Subcutaneous adipose tissue (tissue), 4 donors: ENCODE results near the gene ZP2. TPM values are rescaled to one million over a fixed set of nuclear protein-coding genes. Genes with fewer than 3 reads are reported as not detected.

ENCODE experiments used
- CTCF ChIP-seq: fragments of 450-650 bp; IDR thresholded peaks from one replicate; pipeline ENCODE4 v1.5.1; 2016; ENCODE audit warnings: low read depth, mild to moderate bottlenecking, control low read depth, antibody characterized with exemption, moderate library complexity
- total RNA-seq, 4 donors: library from RNA; depleted of rRNA; stranded (reverse); fragments of >200 nt; gene quantifications; one replicate each; pipeline ENCODE4 v1.1.0, GENCODE V29; 2016

ZP2 gene
- total RNA-seq, 4 donors from 2014 or later, result not detected

- no peak for TF ChIP-seq CTCF
Observed at GRCh38 chr16:21226749-21227148, 15.4 kb upstream of the ZP2 start.

- TF ChIP-seq CTCF, result no peak
Observed at GRCh38 chr16:21224800-21225199, 13.4 kb upstream of the ZP2 start.

DNA sequence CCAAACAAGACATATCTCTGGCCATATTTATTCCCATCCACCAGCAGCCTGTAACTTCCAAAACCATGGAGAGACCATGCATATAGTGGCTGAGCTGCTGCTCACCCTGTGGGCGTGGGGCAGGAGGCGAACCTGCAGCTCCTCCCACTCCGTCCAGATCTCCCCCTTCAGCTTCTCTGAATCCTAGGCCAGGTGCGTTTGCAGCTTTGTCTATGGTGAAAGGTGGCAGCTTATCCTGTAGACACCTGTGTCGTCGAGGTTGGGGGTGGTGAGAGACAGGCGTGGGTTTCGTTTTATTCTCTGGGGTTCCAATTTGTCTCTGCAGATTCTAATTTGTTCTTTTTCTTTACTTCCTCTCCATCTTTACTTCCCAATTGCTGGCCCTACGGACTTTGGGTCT, 12.4 kb upstream of the ZP2 start:
- no peak for TF ChIP-seq CTCF

DNA sequence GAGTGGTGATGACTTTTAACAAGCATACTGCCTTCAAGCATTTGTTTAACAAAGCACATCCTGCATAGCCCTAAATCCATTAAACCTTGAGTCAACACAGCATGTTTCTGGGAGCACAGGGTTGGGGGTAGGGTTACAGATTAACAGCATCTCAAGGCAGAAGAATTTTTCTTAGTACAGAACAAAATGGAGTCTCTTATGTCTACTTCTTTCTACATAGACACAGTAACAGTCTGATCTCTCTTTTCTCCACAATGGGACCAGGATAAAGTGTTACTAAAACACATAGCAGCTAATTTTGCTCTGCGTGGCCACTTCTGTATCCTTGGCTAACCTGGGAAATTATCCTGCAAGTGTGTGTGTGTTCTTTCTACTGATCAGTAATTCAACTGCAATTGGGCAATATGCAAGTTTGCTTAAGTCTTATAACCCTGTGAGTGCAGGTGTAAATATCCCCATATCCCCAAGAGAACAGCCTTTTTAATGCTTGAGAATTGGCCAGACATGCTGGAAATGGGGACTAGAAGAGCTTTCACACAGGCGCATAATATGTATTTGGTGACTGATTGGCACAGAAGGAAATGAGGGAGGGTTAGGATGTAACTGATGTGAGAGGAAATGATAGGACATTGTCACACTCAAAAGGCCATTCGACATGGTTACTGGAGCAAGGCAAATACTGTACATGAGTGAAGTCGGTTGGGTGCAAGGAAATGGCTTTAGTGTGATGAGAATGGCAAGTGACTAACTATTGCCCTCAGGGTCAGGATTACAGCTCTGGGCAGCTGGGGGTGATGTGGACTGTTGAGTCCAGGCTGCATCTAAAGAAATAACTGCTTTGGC, 11.3 kb upstream of the ZP2 start:
- TF ChIP-seq CTCF, result no peak

- TF ChIP-seq CTCF, result no peak
Observed at GRCh38 chr16:21219551-21219950, 8.2 kb upstream of the ZP2 start.

- no peak for TF ChIP-seq CTCF
Observed at GRCh38 chr16:21218153-21218552, 6.8 kb upstream of the ZP2 start.

DNA sequence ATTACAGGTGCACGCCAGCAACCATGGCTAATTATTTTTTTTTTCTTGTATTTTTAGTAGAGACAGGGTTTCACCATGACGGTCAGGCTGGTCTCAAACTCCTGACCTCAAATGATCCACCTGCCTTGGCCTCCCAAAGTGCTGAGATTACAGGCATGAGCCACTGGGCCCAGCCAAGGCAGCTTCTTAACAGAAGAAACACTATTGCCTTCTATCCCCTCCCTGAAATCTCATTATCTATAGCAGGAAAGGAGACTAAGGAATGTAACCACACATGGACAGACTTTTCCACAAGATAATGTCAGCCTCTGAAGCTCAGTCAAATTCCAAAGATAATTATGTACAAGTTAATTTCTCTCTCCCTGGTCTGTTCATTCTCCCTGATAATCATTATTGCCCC, 5.7 kb upstream of the ZP2 start:
- no peak for TF ChIP-seq CTCF
